GM19351 (cell line): ENCODE results near the gene ITGAD.

Source experiments
- ATAC-seq: cut with Tn5 transposase; IDR thresholded peaks from one replicate; pipeline ENCODE4 v1.9.1; 2021; ENCODE audit warnings: mild to moderate bottlenecking, moderate library complexity; ENCODE audit not compliant: unreplicated experiment

Gene ITGAD

DNA sequence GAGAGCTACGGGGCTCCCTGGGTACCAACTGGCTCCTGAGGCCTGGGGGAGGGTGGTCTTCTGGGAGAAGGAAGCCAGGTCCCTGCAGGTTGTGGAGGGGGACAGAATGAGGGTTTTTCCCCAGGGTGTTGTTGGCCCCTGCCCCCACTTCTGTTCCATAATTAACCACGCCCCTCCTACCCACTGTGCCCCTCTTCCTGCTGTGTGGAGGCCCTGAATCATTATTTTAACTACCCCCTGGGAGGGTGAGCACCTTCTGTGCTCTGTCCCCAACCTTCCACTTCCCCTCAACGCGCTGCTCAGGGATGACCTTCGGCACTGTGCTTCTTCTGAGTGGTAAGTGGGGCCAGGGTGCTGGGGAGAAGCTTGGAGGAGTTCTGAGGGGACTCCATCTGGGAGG, at the start of gene ITGAD:
Gene ITGAD, plus strand, starts transcription at position 280 of the 400 bp plus-strand sequence. Its CDS starts 26 bp downstream, at position 306.
- ATAC-seq, result no peak

DNA sequence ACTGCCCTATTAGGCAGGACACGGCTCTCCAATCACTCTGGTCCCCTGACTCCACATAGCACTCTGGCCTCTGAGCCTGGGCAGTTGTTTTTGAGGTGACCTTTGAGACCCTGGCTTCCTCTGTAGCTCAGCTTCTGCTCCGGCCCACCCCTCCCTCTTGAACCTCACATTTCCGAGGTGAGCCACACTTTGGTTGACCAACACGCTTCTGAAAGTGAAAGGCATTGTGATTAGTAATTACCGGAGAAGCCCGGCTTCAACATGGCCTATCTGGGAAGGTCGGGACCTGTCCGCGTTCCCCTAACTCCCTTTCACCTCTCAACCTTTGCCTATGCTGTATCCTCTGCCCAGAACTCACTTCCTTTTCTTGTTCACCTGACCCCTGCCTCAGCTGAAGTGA, 48.4 kb upstream of the ITGAD start:
- peak; percentile 85 for ATAC-seq

DNA sequence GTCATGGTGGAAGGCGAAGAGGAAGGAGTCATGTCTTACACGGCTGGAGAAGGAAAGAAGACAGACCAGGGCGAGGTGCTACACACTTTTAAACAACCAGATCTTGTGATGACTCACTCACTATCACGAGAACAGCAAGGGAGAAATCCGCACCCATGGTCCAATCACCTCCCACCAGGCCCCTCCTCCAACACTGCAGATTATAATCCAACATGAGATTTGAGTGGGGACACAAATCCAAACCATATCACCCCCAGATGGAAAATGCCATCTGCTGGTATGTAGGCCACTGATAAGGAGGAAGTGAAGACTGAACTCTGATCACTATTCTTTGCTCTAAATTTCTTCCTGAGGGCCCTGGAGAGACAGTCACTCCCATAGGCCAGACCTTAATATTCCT, 45.7 kb upstream of the ITGAD start:
- ATAC-seq, result no peak

DNA sequence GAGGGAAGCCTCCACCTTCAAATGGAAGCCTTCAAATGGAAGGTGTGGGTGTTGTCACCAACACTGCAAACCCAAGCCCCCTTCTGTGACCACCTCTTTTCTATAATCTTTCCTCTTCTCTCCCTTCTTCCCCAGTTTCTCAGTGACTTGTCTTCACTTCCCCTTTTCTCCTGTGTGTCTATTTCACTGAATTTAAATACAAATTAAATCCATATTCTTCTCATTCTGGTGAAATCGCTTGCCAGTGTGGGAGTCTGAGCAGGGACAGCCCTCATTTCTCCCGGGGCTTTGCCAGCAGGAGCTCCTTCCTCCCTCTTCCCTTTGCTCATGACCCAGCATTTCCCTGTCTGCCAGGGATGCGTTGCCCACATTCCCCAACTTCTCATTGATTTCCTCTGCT, 44.6 kb upstream of the ITGAD start:
- no peak for ATAC-seq

DNA sequence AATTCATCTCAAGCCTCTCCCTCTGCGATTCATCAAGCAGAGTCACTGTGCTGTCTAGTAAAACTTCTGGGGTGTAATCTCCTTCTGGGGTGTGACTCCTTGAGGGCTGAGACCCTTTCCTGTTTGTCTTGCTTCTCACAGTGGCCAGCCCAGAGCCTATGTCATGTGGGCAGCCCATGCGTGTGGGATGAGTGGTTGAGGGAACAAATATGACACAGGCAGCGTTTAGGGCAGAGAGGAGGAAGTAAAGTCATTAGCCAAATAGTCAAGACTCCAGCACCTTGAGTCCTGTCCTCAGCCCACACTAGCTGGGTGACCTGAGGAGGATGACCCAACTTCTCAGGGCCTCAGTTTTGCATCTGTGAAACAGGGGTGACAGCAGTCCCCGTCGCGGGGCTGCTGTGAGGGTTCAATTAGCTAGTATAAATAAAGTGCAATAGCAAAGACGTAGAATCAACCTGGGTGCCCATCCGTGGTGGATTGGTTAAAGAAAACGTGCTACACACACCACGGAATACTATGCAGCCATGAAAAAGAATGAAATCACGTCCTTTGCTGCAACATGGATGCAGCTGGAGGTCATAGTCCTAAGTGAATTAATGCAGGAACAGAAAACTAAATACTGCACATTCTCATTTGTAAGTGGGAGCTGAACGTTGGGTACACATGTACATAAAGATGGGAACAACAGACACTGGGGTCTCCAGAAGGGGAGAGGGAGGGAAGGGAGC, 42.7 kb upstream of the ITGAD start:
- no peak for ATAC-seq

DNA sequence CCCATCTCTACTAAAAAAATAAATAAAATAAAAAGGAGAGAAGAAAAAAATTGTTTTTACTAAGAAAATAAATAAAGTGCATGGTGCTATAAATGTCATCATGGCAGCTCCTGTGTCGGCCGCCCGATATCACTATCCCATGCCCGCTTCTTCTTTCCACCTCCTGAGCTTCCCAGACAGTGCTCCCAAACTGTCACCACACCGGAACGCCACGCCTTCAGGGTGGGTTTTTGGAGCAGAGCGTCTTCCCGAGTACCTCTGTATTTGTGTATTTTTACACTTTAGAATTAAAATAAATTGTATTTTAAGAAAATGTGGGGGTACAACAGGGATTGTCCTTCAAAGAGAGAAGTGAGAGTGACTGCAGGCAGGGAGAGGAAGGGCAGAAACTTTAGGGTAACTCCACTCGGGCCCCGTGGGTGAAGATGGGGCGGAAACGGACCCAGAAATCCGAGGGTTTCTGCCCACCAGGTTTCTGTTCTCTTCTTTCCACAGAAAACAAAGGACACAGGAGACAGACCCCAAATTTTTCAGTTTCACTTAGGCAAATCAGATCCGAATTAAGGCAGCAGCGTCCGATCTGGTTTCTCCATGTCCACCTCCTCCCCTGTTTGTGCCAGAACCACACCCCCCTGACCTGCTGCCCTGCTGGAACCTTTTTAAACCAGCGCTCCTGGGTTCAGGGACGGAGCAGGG, 41.7 kb upstream of the ITGAD start:
- no peak for ATAC-seq

DNA sequence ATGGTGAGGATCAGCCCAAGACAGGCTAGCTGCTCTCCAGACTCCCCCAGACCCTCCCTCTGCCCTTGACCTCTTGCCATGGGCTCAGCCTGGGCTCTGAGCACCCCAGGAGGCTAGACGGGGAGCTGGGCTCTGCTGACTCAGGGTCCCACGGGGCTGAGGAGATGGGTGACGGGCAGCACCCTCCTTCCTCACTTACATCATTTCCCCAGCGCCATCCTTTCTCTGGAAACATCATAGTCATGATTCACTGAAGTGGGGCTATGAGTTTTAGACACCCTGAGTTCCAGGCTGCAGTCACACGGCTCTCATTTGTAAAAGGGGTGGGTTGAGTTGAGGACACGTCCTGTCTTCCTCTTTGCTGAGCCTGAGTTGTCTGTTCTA, 41.2 kb upstream of the ITGAD start:
- ATAC-seq, result no peak

DNA sequence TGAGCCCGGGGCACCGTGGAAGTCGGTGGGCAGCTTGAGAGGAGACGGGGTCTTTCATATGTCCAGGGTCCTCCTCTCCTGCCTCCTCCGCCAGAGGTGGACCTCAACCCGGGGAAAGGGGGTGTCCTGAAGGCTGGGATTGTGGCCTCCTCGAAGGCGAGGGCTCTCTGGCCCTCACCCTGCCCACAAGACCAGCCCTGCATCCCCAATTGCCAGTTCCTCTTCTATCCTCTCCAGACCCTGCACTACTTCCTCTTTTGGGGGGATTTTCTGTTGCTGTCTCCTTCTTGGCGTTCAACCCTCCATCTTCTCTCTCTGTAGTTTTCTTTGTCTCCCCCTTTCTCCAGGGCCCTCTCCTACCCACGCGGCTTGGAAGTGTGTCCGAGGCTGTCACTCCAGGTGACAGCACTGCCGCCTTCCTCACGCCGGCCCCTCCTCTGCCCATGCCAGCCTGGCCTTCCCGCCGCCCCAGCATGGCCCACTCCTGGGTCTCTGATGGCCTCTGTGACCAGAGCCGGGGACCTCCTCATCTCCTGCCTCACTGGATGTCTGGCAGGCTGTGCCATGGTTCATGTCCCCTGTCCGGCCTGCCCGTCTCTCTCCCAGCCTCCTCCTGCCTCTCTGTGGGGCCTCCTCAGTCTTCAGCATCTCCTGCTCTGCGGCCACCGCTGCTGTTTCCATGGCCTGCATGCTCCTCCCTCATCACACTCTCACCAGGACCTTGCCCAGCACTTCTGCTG, 40.6 kb upstream of the ITGAD start:
- ATAC-seq, result no peak

DNA sequence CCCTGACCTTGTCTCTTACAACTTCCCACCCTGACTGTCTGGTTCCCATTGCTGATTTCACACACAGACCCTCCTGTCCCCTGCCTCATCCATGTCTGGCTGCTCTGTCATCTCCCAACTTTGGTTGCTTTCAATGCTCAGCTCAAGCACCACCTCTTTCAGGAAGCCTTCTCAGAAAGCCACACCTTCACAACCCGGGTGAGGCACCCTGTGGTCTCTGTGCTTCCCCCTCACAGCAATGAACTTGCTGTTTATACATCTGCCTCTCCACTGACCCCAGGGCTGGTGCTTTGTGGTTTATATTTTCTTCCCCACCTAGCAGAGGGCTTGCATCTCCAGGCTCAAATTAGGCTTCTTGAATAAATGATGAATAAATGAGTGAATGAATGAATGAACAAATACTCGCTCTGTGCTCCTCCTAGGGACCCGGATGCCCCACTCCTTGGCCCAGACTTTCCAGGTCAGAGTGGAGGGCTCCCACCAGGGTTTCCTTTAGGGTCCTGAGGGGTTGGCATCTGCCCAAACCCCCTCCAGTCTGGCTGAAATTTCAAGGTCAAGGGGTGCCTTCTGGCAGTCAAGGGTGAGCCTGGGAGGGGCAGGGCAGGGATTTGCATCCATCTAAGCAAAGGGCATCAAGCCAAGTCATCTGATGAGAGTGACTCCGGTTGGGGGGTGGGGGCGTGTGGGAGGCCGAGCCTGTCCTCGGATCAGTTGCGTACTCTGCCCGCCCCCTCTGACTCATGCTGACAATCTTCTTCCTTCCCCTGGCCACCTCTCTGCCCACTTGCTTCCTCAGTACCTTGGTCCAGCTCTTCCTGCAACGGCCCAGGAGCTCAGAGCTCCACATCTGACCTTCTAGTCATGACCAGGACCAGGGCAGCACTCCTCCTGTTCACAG, 38.5 kb upstream of the ITGAD start, which contains the start of gene ITGAX:
Gene ITGAX, plus strand, starts transcription at position 783 of the 898 bp plus-strand sequence. Its CDS starts 79 bp downstream, at position 862.
- ATAC-seq, result peak; percentile 68

DNA sequence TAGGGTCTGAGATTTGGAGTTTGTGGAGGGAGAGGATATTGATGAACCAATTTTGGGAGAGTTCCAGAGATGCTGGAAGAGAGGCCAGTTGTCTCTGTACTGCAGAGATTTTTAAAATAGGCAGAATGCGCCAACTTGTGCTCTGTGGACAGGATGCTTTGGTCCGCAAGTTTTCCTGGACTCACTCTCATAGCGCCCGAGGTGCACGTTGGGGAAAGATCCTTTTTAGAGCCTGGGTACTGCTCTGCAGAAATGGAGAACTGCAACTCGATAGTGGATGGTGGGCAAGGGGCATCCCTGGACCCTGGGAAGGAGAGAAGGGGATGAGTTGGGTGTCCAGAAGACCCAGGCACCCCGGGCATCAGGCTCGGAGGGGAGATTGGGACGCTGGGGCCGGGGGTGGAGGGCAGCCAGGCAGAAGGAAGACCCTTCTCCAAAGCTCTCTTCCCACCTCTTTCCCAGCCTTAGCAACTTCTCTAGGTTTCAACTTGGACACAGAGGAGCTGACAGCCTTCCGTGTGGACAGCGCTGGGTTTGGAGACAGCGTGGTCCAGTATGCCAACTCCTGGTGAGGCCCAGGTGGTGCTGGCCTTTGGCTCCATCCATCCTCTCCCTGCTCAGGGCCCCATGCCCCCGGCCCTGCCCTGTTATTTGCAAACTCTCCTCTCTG, 37.6 kb upstream of the ITGAD start:
- no peak for ATAC-seq

DNA sequence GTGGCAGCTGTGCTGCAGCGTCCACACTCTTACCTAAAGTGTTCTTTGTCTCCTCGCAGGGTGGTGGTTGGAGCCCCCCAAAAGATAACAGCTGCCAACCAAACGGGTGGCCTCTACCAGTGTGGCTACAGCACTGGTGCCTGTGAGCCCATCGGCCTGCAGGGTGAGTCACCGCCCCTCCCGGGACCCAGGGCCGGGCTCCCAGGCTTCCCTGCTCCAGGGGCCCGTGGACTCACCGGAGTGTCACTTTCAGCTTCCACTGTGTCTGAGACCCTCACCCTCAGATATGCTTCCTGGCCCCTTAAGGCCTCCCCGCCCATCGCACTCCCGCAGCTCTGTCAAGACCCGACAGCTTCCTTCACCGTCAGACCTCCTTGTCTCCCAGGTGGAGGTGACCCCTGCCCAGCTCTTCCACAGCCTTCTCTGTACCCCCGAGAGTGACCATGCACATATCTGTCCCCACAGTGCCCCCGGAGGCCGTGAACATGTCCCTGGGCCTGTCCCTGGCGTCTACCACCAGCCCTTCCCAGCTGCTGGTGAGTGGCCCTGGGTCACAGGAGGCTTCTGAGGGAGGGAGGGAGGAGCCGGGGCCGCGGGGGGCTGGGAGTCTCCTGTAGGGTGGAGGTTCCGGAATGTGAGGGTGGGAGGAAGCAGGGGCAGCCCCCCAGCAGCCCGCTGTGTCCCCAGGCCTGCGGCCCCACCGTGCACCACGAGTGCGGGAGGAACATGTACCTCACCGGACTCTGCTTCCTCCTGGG, 36.4 kb upstream of the ITGAD start:
- no peak for ATAC-seq

DNA sequence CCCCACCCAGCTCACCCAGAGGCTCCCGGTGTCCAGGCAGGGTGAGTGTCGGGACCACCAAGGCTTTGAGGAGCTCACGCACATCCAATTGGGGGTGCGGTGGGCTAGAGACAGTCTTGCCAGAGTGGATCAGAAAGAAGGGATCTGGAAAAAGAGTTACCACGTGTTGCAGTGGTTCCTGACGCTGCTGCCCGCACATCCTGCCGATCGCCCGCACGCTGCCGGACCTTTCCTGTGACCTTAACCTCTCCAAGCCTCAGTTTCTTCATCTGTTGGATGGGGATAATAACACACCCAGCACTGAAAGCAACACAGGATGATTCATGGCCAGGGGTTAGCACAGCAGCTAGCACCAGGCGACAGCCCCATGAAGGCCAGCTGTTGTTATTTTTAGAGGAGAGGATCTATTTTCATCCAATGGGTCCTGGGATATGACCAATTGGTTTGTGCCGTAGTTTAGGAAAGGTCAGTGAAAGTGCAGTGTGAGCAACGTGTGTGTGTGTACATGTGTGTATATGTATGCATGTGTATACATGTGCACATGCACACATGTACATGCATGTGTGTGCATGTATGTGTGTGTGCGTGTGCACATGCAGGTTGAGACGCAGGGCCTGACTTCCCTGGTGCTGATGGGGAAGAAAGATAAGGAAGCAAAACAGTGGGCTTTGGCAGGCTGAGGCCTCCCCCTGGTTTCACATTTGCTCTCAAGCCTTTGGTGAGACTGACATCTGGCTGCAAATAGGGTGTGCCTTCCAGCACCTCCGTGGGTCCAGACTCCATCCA, 35.6 kb upstream of the ITGAD start:
- no peak for ATAC-seq

DNA sequence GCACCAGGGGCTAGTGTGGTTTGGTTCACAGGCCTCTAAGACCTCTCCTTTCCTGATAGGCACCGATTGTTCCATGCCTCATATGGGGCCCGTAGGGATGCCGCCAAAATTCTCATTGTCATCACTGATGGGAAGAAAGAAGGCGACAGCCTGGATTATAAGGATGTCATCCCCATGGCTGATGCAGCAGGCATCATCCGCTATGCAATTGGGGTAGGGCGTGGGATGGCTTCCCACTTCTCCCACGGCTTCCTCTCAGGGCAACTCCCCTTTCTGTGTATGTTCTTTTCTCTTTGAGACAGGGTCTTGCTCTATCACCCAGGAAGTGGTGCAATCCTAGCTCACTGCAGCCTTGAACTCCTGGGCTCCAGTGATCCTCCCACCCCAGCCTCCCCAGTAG, 32.9 kb upstream of the ITGAD start:
- ATAC-seq, result no peak

DNA sequence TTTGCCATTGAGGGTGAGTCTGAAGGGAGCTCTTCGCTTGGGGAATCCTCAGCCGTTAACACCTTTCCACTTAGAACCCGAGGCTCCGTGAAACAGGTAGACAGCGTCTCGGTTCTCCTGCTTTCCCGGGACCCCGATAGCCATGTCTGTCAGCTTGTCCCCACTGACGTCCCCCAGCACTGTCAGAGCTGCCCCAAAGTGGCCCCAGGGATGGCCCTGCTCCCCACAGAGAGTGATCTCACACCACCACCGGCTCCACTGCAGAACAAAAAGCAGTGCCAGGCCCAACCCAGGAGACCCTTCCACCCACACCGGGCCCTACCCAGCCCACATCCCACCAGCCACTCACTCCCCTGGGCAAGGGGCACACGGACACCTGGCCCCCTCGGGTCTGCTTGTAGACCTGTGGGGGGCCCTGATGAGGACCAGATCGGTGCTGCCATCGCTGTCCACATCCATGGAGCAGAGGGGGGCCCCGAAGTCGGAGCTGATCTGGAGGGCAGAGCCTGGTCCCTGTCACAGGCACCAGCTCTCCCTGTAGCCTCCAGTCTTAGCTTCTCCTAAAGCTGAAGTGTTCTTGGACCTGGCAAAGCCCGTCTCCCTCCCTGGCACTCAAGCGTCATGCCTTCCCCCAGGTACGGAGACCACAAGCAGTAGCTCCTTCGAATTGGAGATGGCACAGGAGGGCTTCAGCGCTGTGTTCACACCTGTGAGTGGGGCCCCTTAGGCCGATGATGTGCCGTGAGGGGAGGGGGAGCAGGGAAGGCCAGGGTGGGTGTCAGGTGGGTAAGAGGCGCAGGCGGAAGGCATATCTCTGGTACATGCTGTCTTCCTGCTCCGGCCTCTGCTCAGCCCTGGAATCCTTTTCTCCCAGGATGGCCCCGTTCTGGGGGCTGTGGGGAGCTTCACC, 31.7 kb upstream of the ITGAD start:
- no peak for ATAC-seq

DNA sequence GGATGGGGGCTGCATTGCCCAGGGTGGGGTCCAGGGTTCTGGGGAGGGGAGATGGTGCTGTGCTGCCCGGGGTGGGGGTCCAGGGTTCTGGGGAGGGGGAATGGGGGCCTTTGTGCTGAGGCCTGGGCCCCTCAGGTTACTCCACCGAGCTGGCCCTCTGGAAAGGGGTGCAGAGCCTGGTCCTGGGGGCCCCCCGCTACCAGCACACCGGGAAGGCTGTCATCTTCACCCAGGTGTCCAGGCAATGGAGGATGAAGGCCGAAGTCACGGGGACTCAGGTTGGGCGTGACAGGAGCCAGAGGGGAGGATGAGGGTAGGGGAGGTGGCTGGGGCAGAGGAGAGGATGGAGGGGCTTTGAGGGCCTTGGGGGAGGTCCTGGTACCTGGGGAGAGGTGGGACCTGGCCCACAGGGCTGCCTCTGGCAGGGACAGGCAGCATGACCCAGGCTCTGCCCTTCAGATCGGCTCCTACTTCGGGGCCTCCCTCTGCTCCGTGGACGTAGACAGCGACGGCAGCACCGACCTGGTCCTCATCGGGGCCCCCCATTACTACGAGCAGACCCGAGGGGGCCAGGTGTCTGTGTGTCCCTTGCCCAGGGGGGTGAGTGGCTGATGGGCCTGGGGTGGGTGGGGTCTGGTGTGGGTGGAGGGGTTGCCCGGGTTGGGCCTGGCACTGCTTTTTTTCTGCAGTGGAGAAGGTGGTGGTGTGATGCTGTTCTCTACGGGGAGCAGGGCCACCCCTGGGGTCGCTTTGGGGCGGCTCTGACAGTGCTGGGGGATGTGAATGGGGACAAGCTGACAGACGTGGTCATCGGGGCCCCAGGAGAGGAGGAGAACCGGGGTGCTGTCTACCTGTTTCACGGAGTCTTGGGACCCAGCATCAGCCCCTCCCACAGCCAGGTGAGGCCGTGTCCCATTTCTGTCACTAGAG, 30.4 kb upstream of the ITGAD start:
- no peak for ATAC-seq

DNA sequence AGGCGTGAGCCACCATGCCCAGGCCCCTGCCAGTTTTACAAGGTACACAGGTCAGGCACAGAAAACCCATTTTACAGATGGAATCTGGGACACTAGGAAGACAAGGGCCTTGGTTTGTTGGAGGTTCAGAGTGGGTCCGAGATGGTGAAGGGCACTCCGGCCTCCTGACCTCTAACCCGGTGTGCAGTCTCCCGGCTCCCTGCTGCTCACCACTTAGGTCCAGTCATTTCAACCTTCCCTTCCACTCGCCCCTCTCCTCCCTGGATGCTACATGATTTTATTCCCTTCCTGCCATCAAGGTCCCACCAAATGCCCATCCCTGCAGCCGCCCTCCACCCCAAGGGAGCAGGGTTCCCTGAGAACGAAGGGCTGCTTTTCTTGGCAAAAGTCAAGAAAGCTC, 29.4 kb upstream of the ITGAD start:
- ATAC-seq, result no peak

DNA sequence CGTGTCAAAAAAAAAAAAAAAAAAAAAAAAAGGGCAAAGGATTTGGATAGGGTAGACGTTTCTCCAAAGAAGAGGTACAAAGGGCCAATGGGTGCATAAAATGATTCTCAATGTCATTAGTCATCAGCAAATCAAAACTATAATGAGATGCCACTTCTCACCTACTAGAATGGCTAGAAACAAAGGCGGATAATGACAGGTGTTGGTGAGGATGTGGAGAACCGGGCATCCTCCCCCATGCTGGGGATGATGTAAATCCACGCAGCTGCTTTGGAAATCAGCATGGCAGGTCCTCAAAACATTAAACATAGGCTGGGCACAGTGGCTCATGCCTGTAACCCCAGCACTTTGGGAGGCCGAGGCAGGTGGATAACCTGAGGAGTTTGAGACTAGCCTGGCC, 28.7 kb upstream of the ITGAD start:
- ATAC-seq, result no peak
